22Rv1 (cell line): ENCODE data around the gene CWF19L1.

Experiments used
- CTCF ChIP-seq: fragments of 450-650 bp; IDR thresholded peaks from 2 replicates; pipeline ENCODE4 v1.5.1; 2017; ENCODE audit warnings: mild to moderate bottlenecking
- ZFX ChIP-seq: fragments of 450-650 bp; IDR thresholded peaks from 2 replicates; pipeline ENCODE4 v1.6.1; 2017; ENCODE audit warnings: antibody characterized with exemption, borderline replicate concordance

- TF ChIP-seq CTCF (no peak), ZFX (no peak)
Observed at GRCh38 chr10:100289641-100290040, 22.2 kb upstream of the CWF19L1 start.
